GM20431 (cell line): ENCODE measurements around the gene TNN.

ENCODE experiments used
- in situ Hi-C: fragments of 300-500 bp; cut with MseI, MboI; formaldehyde crosslinking; loops from one replicate; pipeline ENCODE4 v1.15.0; 2020; ENCODE audit warnings: low sequenced_read_pairs; ENCODE audit not compliant: unreplicated experiment

The TNN gene

DNA sequence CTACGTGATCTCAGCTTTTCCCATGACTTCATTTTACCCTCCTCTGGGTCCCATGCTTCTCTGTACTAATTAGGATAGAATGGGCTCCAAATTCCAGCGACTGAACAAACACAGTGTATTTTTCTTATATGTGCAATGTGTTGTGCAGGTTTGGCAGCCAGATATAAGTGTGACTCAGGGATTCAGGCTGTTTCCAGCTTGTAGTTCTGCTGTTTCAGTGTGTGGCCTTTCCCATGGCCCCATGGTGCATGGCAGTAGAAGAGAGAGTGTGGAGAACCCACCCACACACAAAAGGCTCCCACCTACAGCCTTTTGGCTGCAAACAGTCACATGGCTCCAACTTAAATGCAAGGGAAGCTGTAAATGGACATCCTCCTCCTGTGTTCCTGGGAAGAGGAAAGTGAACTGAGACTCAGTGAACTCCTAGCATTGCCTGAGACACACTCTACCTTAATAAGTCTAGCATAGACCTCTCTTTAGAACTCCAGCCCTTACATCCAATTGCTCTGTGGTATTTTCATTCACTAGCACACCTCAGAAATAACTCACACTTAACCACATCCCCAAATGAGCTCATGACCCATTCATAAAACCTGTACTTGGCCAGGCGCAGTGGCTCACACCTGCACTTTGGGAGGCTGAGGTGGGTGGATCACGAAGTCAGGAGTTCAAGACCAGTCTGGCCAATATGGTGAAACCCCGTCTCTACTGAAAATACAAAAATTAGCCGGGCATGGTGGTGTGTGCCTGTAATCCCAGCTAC lies 66.2 kb downstream of the TNN start:
- in situ Hi-C loops, result no loop called here

DNA sequence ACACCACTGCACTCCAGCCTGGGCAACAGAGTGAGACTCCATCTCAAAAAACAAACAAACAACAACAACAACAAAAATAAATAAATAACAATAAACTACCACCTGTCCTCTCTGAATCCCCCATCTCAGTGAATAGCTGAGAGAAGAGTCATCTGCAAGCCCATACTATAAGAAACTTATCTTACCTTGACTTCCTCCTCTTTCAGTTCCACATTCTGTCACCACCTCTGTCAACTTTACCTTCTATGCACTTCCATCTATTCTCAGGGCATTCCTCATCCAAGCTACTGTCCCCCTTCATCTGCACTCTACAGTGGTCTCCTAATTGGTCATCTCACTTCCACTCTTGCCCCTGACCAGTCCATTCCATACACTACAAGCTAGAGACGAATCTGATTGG lies 66.9 kb downstream of the TNN start:
- in situ Hi-C loops, result no loop called here

DNA sequence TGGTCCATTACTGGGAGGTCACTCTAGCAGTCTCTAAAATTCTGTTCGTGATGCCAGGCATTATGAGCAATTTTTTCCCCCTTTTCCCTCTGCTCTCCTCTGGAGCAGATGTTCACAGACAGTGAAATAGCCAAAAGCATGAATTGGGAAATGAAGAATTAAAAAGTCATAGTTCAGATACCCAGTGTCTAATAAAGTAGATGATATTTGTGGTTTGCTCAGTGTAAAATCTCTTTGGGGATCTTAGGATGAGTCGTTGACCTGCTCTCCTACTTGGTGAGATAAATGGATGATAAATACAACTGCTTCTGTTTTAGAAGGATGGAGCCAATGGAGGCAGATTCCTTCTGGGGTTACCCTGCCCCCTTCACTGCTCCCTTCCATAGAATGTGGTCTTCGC lies 68.6 kb downstream of the TNN start:
- in situ Hi-C loops, result no loop called here

DNA sequence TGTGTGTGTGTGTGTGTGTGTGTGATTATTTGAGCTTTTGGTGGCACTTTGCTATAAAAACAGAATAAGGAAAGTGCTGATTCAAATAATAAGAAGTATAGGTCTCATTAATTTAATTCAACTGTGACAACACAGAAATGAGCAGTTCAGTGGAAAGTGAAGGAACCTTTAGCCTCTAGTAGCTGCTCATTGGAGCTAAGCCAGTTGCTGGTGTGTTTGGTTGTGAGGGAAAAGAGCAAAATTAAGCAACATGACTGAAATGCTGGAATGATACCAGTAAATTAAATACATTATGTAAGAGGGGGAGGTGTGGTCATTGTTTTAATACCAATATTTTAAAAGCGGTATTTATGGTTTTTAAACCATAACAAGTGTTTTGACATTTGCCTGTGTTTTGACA lies 69.7 kb downstream of the TNN start:
- in situ Hi-C loops, result no loop called here

DNA sequence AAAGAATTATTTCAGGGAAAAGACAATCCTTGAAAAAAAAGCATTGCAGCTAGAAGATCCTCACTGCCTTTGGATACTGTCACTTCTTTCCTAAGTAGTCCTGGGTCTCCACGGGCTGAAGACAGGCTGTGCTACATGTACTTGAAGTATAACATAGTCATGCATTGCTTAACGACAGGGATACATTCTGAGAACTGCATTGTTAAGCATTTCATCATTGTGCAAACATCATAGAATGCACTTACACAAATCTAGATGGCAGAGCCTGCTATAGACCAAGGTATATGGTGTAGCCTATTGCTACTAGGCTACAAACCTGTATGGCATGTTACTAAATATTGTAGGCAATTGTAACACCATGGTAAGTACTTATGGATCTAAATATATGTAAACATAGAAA lies 70.9 kb downstream of the TNN start:
- in situ Hi-C loops, result no loop called here

DNA sequence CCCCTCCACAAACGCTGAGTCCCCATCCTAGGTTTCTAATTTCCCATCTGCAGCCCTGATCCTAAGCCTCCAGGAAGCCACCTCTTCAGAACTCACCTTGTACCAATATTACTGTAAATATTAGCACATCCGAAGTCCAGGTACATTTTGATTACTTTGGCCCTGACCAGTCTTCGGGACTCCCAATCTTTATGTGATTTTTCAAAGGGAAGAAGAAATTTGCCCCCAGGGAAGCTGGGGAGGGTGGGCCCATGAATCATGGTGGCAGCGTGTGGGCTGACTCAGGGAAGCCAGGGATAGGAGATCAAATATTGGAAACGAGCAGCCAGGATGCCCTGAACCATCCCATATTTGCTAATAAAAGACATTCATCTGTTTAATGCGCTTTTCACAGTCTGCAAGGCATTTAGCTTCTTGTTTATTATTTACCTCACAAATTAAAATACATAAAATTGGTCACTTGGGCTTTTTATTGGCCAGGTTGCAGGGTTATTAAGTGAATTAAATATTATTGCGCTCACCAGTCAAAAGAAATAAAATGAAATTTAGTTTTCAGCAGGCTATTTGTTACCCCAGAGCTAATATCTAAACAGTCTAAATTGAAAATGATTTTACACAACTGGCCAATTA lies 78.4 kb downstream of the TNN start:
- in situ Hi-C loops, result no loop called here

DNA sequence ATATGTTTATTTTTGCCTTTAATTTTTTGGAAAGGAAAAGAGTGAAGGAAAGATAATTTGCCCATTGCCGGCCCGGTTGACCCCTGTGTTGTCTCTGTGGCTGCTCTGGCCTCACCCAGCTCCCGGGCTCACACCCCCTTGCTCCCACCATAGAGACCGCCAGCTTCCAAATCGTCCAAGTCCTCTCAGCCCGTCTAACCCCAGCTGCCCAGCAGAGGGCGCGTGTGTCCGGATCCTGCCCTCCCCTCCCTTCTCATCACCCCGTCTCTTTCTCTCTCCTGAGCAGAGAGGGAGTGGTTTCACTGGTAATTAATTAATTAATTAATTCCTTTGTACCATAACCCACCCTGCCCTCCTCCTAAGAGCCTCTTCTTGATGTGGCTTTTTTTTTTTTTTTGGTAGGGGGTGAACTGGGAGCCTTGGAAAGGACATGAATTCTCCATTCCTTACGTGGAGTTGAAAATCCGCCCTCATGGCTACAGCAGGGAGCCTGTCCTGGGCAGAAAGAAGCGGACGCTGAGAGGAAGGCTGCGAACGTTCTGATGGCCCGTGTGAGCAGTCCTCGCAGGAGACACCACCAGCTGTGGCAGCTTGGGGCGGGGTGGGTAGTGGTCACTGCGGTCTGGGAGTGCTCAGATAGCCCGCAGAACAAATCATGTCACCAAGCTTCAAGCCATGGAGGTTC lies 79.0 kb downstream of the TNN start:
- in situ Hi-C loops, result no loop called here

DNA sequence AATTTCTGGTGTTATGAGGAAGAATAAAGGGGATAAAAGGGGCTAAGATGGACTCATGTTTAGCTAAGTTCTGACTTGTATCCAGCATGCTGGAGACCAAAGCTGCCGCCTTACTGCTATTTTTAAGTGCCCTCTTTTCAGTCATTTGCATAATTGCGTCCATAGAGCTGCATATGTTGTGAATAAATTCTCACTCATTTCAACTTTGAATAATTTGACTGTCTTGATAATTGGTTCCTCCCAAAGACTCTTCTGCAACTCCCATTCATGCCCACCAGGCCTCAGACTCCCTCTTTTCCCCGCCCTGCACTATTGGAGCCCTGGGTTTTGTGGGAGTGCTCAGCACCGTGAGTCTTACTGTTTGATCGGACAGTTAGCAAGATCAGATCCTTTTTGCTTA lies 79.9 kb downstream of the TNN start:
- in situ Hi-C loops, result no loop called here

DNA sequence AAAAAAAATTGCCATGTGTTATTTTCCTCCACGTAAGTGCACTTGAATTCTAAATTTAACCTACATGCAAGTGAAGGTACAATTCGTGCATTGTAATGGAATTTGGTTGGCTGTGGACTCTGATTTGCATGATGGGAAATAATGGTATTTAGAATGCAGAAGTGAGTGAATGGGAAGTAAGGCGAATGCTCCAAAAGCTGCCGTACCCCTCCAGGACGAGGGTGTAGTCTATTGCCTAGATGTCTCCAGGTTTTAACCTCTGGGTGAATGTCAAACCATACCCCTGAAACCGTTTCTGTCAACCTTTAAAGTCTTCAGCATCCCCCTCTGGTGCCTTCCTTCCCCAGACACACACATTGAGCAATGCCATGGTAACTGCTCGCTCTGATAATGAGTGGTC lies 80.4 kb downstream of the TNN start:
- in situ Hi-C loops, result no loop called here

DNA sequence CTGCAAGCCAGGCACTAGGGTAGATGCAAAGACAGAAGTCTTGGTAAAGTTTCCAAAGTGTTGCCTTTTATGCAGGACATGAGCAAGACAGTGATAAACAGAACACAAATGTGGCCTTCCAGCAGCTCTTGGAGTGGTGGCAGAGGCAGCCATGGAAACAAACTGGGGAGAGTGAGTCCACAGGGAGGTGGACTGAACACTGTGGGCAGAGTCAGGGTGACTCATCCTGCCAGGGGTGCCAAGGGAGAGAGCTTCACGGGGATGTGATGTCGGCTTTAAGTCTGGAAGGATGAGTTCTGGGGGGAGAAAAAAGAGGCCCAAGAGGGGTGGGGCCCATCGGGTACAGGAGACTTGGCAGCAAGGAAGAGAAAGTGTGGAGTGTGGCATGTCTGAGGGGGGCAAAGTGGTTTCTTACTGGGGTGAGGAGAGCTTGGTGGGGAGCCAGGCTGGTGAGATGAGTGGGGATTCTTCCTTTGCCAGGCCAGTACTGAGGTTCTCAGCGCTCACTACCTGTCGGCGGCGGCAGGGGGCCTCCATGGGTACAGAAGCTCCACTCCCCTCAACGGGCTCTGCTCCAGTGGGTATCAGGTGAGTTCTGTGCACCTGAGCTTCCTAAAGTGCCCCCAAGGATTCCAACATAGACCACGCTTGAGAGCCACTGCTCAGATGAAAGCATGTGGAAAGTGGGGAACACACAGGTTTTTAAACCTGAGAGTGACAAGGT lies 83.1 kb downstream of the TNN start:
- in situ Hi-C loops, result no loop called here

DNA sequence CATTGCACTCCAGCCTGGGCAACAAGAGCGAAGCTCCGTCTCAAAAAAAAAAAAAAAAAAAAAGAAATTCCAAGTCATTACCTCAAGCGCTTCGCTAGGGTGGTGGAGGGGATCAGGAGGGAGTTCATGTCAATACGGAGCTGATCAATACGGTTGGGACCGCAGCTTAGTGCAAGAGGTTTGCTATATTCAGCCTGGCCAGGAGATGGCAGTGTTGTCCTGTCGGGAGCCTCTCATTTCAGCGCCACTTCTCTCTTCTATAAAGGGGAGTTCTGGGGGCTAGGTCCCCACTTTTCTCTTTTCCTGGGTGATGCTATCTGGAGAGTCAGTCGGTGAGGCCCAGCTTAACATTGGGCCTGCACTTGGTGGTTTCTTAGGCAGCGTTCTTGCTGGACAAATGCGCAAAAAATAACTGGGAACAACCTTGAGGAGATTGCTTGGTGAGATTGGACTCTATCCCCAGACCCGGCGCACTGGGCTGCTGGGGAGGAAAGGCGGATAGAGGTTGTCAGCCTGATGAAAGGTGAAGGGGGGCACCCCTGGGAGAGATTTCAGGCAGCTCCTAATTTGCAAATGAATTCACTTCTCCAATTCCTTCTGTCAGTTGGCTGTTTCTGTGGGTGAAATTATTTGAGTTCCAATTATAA lies 84.5 kb downstream of the TNN start:
- in situ Hi-C loops, result no loop called here

DNA sequence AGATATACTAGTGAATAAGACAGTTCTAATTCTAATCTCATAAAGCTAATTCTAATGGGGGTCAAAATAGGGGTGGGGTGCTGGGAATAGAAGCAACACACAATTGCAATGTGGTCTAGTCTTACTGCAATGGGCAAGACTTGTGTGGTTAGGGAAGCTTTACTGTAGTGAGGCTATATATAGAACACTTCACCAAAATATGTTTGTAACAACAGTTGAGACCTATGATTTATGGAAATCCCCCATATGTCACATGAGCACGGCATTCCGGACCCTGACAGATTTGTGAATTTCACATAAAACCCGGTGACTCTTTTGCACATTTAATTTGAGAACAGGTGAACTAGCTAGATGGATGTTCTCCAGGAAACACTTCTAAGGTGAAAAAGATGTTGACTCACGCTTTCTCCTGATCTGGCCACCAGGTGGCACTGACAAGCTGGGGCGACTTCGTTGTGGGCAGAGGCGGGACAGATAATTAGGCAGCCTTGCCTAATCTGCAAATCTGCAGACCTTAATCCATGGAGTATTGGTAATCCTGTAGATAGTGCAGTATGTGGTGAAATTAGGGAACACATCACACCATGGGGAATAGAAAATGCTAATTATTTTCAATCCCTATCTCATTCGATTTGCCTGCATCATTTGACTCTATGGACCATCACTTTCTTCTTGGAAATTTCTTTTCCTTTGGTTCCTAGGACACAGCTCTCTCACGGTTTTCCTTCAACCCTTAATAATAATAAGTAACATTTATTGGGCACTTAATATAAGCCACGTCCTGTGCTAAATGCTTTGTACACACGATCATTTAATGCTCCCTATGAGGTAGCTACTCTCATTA lies 87.2 kb downstream of the TNN start:
- in situ Hi-C loops, result loop anchor here (5.0 kb wide), 1 partner anchor 172 kb away; no protein-coding TSS in a partner anchor

DNA sequence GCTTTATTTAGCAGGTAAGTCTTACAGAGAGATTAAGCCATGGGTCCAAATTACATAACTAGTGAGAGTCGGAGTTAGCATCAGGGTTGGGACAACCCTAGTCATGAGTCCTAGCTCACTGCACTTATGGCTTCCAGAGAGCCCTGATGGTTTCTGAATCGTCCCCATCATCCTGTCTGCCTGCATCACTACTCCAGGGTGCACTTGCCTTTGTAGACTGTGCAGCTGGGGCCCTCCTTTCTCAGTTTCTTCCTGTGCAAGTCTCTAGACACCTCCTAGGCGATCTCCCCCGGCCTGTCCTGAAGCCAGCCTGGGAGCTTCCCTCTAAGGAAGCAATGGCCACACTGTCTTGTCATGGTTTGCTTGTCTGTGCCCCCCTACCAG lies 87.8 kb downstream of the TNN start:
- in situ Hi-C loops, result loop anchor here (5.0 kb wide), 1 partner anchor 172 kb away; no protein-coding TSS in a partner anchor

DNA sequence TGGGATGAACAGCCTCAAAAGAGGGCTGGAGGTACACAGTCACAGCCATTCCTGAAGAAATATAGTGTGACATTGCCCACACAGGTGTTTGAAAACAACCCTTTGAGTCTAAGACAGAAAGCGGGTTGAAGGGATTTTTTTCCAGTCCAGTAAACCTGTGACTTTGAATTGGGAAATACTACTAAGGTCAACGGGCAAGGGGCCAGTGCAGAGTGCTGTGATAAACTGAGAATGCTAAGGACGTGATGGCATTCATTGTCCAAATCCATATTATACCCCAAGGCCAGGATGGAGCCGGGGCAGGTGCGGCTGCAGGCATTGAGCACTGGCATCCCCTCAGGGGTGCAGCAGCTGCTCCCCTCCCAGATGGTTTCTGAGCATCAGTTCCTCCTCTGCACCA lies 88.3 kb downstream of the TNN start:
- in situ Hi-C loops, result loop anchor here (5.0 kb wide), 1 partner anchor 171 kb away; no protein-coding TSS in a partner anchor

DNA sequence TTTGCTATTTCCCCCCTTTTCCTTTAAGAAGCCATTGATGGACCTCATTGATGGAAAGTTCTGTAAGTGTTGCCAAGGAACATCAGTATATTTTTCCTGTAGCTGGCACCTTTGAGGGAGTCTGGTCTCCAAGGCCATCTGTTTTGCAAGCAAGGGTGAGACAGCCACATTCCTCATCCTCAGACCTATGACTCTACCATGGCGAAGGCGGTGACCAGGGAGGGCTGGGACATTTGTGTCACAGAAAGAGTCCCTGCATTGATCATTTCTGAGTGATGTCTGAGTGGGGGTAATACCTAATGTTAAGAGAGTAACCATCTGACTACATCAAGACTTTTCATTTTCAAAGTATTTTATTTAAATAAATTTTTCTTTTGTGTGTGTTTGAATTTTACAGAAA lies 89.6 kb downstream of the TNN start:
- in situ Hi-C loops, result loop anchor here (5.0 kb wide), 1 partner anchor 170 kb away; no protein-coding TSS in a partner anchor

DNA sequence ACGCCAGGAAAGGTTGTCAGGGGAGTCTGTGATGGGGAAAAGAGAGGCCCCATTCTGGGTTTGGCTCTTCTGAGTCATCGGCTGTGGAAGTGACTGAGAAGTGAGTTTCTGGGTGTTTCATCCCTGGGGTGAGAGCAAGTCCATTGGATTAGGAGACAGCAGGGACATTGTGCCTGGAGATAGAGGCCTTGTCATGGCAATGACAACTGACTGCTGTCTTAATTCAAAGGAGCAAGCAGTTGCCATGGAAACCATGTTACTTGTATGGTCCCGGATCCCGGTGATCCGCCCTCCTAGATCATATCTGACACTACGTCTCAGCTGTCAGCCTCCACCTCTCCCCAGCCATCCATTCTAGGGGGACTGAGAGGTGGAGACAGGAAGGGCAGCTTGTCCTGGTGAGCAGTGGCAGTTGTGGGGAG lies 90.5 kb downstream of the TNN start:
- in situ Hi-C loops, result loop anchor here (5.0 kb wide), 1 partner anchor 169 kb away; no protein-coding TSS in a partner anchor

DNA sequence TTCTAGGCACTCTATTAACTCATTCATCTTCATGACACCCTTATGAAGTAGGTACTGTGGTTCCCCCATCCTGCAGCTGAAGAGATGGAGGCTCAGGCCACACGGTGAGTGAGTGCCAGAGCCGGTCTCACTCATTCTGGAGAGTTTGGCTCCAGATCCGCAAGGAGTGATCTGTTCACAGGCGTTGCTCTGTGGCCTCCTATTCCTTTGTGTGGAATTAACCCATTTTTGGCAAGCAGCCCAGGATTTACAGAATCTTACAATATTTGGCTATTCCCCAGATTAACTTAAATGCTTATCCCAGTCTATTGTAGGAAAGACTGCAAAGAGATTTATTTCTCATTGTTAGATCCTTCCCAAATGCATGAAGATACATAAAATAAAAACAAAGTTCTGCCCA lies 95.3 kb downstream of the TNN start:
- in situ Hi-C loops, result no loop called here

DNA sequence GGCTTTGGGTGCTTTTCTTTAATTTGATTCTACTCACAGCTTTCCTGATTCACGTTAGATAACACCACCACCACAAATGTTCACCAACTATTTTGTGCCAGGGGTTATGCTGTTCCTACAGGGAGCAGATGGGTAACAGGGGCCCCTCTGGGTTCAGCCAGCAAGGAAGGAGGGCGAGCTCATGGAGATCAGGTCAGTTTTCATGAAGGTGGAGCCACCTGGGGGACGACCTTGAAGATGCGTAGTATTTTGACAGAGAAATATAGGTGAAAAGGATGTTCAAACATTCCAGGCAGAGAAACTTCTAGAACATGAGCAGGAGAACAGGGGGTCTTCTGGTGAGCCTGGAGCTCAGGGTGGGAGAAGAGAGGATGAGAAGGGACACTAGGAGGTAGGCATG lies 96.1 kb downstream of the TNN start:
- in situ Hi-C loops, result no loop called here

DNA sequence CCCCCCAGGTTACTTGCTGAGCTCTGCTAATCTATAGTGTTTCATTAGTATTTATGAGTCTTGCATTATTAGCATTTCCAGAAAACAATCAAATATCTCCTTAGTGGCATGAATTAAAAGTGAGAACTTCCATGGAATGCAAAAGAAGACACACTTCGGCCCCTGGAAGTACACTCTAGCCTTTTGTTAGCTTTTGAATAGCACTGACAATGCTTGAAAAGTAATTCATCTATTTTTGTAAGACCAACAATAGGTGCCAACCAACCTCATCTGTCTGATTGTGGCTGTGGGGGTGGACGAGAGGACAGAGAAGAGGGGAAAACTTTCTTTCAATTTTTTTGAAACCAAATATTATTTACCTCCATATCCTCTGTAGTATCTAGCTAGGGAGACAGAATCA lies 97.1 kb downstream of the TNN start:
- in situ Hi-C loops, result no loop called here
